Heart right ventricle (tissue), 16 donors: ENCODE measurements around the gene SAC3D1. TPM values are rescaled to one million over a fixed set of nuclear protein-coding genes. Genes with fewer than 3 reads are reported as not detected.

Source experiments
- ATAC-seq, 8 donors: fragments of 200-7000 bp; cut with Tn5 transposase; one replicate each; pipeline ENCODE4 v1.9.1; 2020; ENCODE audit warnings: mild to moderate bottlenecking in 8 of 8, moderate library complexity in 8 of 8, moderate number of reproducible peaks in 1 of 8
- DNase-seq, 2 donors: peaks; one replicate each; pipeline ENCODE4 v3.0.0-alpha.2; 2020
- H3K27ac ChIP-seq, 10 donors: fragments of 200-600 bp; sonication (generic) in 2 of 10; one replicate each; pipeline versions ENCODE4 v1.5.0 to v1.8.0; 2020 to 2022; ENCODE audit warnings: mild to moderate bottlenecking in 3 of 10
- H3K27me3 ChIP-seq, 7 donors: fragments of 200-600 bp; one replicate each; pipeline ENCODE4 v1.8.0; 2021 to 2022; ENCODE audit warnings: mild to moderate bottlenecking in 2 of 7
- H3K36me3 ChIP-seq, 9 donors: fragments of 200-600 bp; sonication (generic) in 1 of 9; one replicate each; pipeline versions ENCODE4 v1.5.0 to v1.8.0; 2020 to 2022; ENCODE audit warnings: mild to moderate bottlenecking in 2 of 9
- H3K4me1 ChIP-seq, 9 donors: fragments of 200-600 bp; sonication (generic) in 1 of 9; one replicate each; pipeline versions ENCODE4 v1.5.0 to v1.8.0; 2020 to 2022; ENCODE audit warnings: mild to moderate bottlenecking in 4 of 9
- H3K4me3 ChIP-seq, 10 donors: fragments of 200-600 bp; sonication (generic) in 2 of 10; one replicate each; pipeline versions ENCODE4 v1.5.0 to v1.8.0; 2020 to 2022; ENCODE audit warnings: mild to moderate bottlenecking in 7 of 10, moderate library complexity in 2 of 10
- H3K9me3 ChIP-seq, 11 donors: fragments of 200-600 bp in 10 of 11; sonication (generic) in 2 of 11; one replicate each; pipeline versions ENCODE4 v1.5.0 to v1.8.0; 2013 to 2022; ENCODE audit warnings: mild to moderate bottlenecking in 2 of 11, control low read depth in 1 of 11, moderate library complexity in 1 of 11
- WGBS, 2 donors: extraction: QIAGEN DNeasy Blood & Tissue Kit; methylation state at CpG; one replicate each; pipeline ENCODE4 v1.1.7; 2013; ENCODE audit warnings: inconsistent platforms in 1 of 2; 5-methylcytosine and 5-hydroxymethylcytosine counted together
- intact Hi-C, 10 donors: fragments of 100-400 bp; cut with DNase I; formaldehyde crosslinking; loops; one replicate each; pipeline versions ENCODE4 v1.11.1 to v1.14.2; 2022
- polyA plus RNA-seq, 2 donors: library from polyadenylated mRNA; stranded (reverse); fragments of 200-250 nt; gene quantifications; one replicate each; pipeline ENCODE4 v1.2.3, GENCODE V29; 2013
- total RNA-seq, 10 donors: library from RNA; stranded (reverse); fragmentation: NEBNext Ultra II Directional in 3 of 10; extraction: Animal tissue kit (Norgen Biotek cat#: 25700) in 3 of 10; gene quantifications; one replicate each; pipeline versions ENCODE4 v1.2.1 to v1.2.4, GENCODE V29; 2021 to 2023
- TF ChIP-seq, protein P1 (sequence below), 9 donors: fragments of 200-600 bp; sonication (generic) in 2 of 9; IDR thresholded peaks; one replicate each; pipeline versions ENCODE4 v1.5.0 to v1.8.0; 2021 to 2022; ENCODE audit warnings: antibody characterized with exemption in 9 of 9, mild to moderate bottlenecking in 5 of 9, moderate library complexity in 1 of 9
- donor health status: Arrhythmogenic right ventricular cardiomyopathy.
- donor health status: ischemic (EF 13 %, LVEDD 7.1; RV severe dilation, severe dysfunction).
- donor health status: healthy with polysubstance abuse.
- donor health status: DM: no; HTN: yes; CAD: no.
- donor health status: DM: no; HTN: no; CAD: no.
- donor health status: ischemic (EF 25% LVEDD 6.9; RV normal size, moderate dysfunction).
- donor health status: ischemic (EF 25% LVEDD 5.7; RV mildly dilated, moderate dysfunction).
- donor health status: healthy.
- donor health status: DM: yes; HTN: yes; CAD: no.
- donor health status: Ischemic cardiomyopathy.
- donor health status: ischemic (EF 35%, LVEDD 5.7; RV mildly dilated, moderate dysfunction).
- donor health status: nonischemic (EF 11% LVEDD 7.7; RV severe dilation, severe dysfunction).
- donor health status: DM: yes; HTN: yes; CAD: no.
- donor health status: PGD.
- donor health status: ischemic (EF 29% LVEDD 5.4; RV normal size, mild dysfunction).
- donor health status: nonischemic (EF 23%, LVEDD 6.1; RV moderate dilation, normal function).

Gene SAC3D1
- total and polyA plus RNA-seq, 12 donors = 3.8 to 17.3 (median 4.8) TPM

DNA sequence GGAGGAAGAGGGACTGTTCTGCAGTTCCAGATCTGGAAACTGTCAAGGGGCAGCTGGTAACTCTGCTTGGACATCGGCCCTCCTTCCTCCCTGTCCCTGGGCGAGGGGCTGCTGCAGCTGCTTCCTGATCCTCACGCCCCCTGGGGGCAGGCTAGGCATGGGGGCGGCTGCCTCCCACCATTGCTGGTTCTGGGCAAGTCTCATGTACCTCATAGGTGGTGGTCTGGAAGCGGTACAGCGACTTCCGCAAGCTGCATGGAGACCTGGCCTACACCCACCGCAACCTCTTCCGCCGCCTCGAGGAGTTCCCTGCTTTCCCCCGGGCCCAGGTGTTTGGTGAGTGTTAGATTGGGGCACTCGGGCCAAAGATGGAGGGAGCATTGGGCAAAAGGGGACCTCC lies 8.8 kb upstream of the SAC3D1 start:
- DNase-seq = no peak
- ATAC-seq = no peak

DNA sequence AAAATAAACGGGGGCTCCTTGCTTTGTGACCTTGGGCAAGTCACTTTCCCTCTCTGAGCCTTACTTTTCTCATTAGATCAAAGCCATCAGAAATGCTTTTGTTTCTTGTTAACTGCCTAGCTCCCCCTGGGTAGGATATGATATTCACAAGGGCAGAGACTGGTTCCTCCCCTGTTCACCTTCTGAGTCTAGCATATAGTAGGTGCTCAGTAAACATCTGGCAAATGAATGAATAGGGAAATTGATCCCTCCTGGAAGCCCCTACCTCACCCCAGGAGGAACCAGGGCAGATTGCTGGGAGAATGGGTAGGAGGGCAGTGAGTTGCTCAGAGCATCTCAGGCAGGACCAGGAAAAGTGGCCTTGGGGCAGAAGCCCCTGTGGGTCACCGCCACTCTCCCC lies 6.6 kb upstream of the SAC3D1 start:
- no peak overlapping the region for H3K4me3 ChIP-seq
- TF ChIP-seq, protein P1, sequence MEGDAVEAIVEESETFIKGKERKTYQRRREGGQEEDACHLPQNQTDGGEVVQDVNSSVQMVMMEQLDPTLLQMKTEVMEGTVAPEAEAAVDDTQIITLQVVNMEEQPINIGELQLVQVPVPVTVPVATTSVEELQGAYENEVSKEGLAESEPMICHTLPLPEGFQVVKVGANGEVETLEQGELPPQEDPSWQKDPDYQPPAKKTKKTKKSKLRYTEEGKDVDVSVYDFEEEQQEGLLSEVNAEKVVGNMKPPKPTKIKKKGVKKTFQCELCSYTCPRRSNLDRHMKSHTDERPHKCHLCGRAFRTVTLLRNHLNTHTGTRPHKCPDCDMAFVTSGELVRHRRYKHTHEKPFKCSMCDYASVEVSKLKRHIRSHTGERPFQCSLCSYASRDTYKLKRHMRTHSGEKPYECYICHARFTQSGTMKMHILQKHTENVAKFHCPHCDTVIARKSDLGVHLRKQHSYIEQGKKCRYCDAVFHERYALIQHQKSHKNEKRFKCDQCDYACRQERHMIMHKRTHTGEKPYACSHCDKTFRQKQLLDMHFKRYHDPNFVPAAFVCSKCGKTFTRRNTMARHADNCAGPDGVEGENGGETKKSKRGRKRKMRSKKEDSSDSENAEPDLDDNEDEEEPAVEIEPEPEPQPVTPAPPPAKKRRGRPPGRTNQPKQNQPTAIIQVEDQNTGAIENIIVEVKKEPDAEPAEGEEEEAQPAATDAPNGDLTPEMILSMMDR (IDR thresholded peaks at IDR 0.05) = no peak
- H3K4me1 ChIP-seq = peaks cover 0 to 10% (median 0%) of the 10 kb centered on the region in 9 donors
- no peak overlapping the region for H3K27ac ChIP-seq
- H3K36me3 ChIP-seq = peaks cover 0 to 92% (median 47%) of the 10 kb centered on the region in 9 donors
- WGBS, 2 donors = 91 to 94% methylated on average over 2 of the region's 2 CpGs
- H3K27me3 ChIP-seq = no peaks in the 10 kb centered on the region
- intact Hi-C loops = no loop called here
- DNase-seq (no peak), ATAC-seq (no peak)
- H3K9me3 ChIP-seq = no peaks in the 10 kb centered on the region

More for the DNA sequence above, 8.8 kb upstream of the SAC3D1 start:
- no peaks in the 10 kb centered on the region for H3K27me3 ChIP-seq
- no peak overlapping the region for H3K27ac ChIP-seq
- H3K4me3 ChIP-seq = no peak overlapping the region
- H3K9me3 ChIP-seq = no peaks in the 10 kb centered on the region
- intact Hi-C loops = no loop called here
- WGBS, 2 donors = 79% methylated on average over 13 of the region's 13 CpGs
- H3K4me1 ChIP-seq = peaks cover 0 to 25% (median 14%) of the 10 kb centered on the region in 9 donors
- TF ChIP-seq, protein P1 (IDR thresholded peaks at IDR 0.05) = no peak
- H3K36me3 ChIP-seq = peaks cover 0 to 76% (median 44%) of the 10 kb centered on the region in 9 donors

DNA sequence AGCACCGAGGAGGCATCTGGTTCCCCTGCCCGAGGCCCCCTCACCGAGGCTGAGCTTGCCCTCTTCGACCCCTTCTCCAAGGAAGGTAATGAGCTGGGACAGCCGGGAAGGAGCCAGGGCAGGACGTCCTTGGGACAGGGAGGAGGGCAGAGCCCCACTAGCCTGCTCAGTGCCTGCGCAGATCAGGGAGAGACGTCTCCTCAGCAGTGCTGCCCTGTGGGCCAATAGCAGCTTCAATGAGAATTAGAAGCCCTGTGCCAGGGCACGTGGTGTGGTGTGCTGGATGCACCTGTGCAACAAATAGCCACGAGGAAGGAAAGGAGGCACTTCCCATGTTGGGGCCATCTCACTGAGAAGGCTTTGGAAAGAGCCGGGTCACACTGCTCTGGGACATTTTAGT lies 5.4 kb upstream of the SAC3D1 start:
- H3K4me1 ChIP-seq = peaks cover 0 to 16% (median 6%) of the 10 kb centered on the region in 9 donors
- no peak for ATAC-seq
- no peak for DNase-seq

DNA sequence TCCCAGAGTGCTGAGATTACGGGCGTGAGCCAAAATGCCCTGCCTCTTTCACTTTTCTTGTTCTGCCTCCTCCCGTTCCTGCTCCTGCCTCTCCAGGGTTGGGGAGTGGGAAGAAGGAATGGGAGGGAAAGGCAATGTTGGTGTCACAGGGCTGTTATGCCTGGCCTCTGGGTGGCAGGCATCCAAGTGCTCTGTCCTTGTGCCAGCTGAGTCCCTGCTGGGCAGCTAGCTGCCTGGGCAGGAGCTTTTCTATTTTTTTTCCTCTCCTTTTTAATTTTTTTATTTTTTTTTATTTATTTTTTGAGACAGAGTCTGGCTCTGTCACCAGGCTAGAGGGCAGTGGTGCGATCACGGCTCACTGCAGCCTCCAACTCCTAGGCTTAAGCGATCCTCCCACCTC lies 4.1 kb upstream of the SAC3D1 start:
- TF ChIP-seq, protein P1 (IDR thresholded peaks at IDR 0.05) = no peak
- no peaks in the 10 kb centered on the region for H3K9me3 ChIP-seq
- no peaks in the 10 kb centered on the region for H3K27me3 ChIP-seq
- H3K4me1 ChIP-seq = peaks cover 0 to 20% (median 11%) of the 10 kb centered on the region in 9 donors
- WGBS, 2 donors = 64 to 70% methylated on average over 6 of the region's 6 CpGs
- peak; percentile 62 to 76 for DNase-seq
- no peak overlapping the region for H3K4me3 ChIP-seq
- H3K36me3 ChIP-seq = peaks cover 0 to 79% (median 33%) of the 10 kb centered on the region in 9 donors
- peak overlapping the region in 4 of 10 donors; percentile 10 to 56 (median 23) for H3K27ac ChIP-seq
- intact Hi-C loops = no loop called here
- no peak for ATAC-seq

More for the DNA sequence above, 5.4 kb upstream of the SAC3D1 start:
- 81 to 86% methylated on average over 11 of the region's 11 CpGs for WGBS, 2 donors
- Histone ChIP-seq H3K9me3 (no peaks in the 10 kb centered on the region), H3K4me3 (no peak overlapping the region), H3K27ac (no peak overlapping the region), H3K27me3 (no peaks in the 10 kb centered on the region), H3K36me3 (peaks cover 0 to 93% (median 46%) of the 10 kb centered on the region in 9 donors)
- TF ChIP-seq, protein P1 (IDR thresholded peaks at IDR 0.05) = no peak
- intact Hi-C loops = no loop called here
